Suppressor macrophage (primary cell): Measurements from ENCODE around the gene VIM.

Source experiments
- DNase-seq, 4 experiments: peaks; one replicate each; pipeline ENCODE4 v3.0.0-alpha.2; 2020 to 2022

Gene VIM

GRCh38 chr10:17210361-17210760 is 17.7 kb upstream of the VIM start:
- no peak for DNase-seq

GRCh38 chr10:17212802-17213221 is 15.2 kb upstream of the VIM start:
- peak; percentile 68 to 90 (median 82) for DNase-seq

GRCh38 chr10:17213646-17214349 is 14.2 kb upstream of the VIM start:
- no peak for DNase-seq

- DNase-seq, result no peak
Measured at GRCh38 chr10:17214526-17214925, 13.5 kb upstream of the VIM start.

GRCh38 chr10:17214971-17215781 is 12.9 kb upstream of the VIM start:
- peak; percentile 50 to 76 (median 63) for DNase-seq

- DNase-seq, result no peak
Measured at GRCh38 chr10:17215782-17216122, 12.3 kb upstream of the VIM start.

GRCh38 chr10:17216217-17216900 is 11.7 kb upstream of the VIM start:
- DNase-seq, result peak; percentile 75 to 98 (median 88)

GRCh38 chr10:17216901-17217395 is 11.1 kb upstream of the VIM start:
- DNase-seq, result peak in 3 of 4 experiments; percentile 45 to 70 (median 56)

GRCh38 chr10:17217631-17218232 is 10.3 kb upstream of the VIM start:
- DNase-seq, result no peak

- no peak for DNase-seq
Measured at GRCh38 chr10:17219024-17219423, 9.0 kb upstream of the VIM start.

GRCh38 chr10:17220652-17221100 is 7.4 kb upstream of the VIM start:
- no peak for DNase-seq

GRCh38 chr10:17222329-17222728 is 5.7 kb upstream of the VIM start:
- DNase-seq, result peak; percentile 73 to 93 (median 82)

GRCh38 chr10:17225808-17226207 is 2.2 kb upstream of the VIM start:
- DNase-seq, result peak in 1 of 4 experiments; percentile 20

GRCh38 chr10:17226891-17227303 is 1.1 kb upstream of the VIM start:
- peak in 1 of 4 experiments; percentile 18 for DNase-seq

GRCh38 chr10:17227367-17228090 is 512 bp upstream of the VIM start:
- DNase-seq, result peak; percentile 35 to 63 (median 52)

- DNase-seq, result peak; percentile 92 to 98 (median 95)
Measured at GRCh38 chr10:17229016-17229716, 1.1 kb downstream of the VIM start.

- DNase-seq, result no peak
Measured at GRCh38 chr10:17229717-17229966, 1.6 kb downstream of the VIM start.

- peak; percentile 91 to 95 (median 94) for DNase-seq
Measured at GRCh38 chr10:17229967-17230682, 2.1 kb downstream of the VIM start.

- DNase-seq, result no peak
Measured at GRCh38 chr10:17231788-17232187, 3.7 kb downstream of the VIM start.

GRCh38 chr10:17232276-17232960 is 4.4 kb downstream of the VIM start:
- DNase-seq, result peak in 2 of 4 experiments; percentile 56 to 75
